Activated CD8-positive, alpha-beta T cell treated with anti-CD3 and anti-CD28 coated beads, Interleukin-2, amount 10 ng/mL, durations not matched to agents 7 days and 5 days (primary cell): ENCODE data around the gene MAD1L1. TPM values are rescaled to one million over a fixed set of nuclear protein-coding genes. Genes with fewer than 3 reads are reported as not detected.

Experiments used
- ATAC-seq: fragments of 150-1000 bp; cut with Tn5 transposase; one replicate; pipeline ENCODE4 v1.10.0; 2021; ENCODE audit warnings: moderate library complexity
- CTCF ChIA-PET: fragments of 350-600 bp; sonication (Branson Sonifier 250); formaldehyde crosslinking; loops from one replicate; lab custom pipeline; 2021; ENCODE audit warnings: antibody characterized with exemption; lab: Charles Lee
- POLR2A ChIA-PET: fragments of 350-600 bp; sonication (Branson Sonifier 250); formaldehyde crosslinking; loops from one replicate; lab custom pipeline; 2021; ENCODE audit warnings: antibody characterized with exemption; lab: Charles Lee
- DNase-seq: peaks from one replicate; pipeline ENCODE4 v3.0.0-alpha.2; 2020
- H3K27ac Mint-ChIP-seq: one replicate; pipeline ENCODE4 v1.8.0; 2021; ENCODE audit warnings: mild to moderate bottlenecking, mixed read lengths
- H3K27me3 Mint-ChIP-seq: one replicate; pipeline ENCODE4 v1.8.0; 2021; ENCODE audit warnings: low read depth, mixed read lengths
- H3K36me3 Mint-ChIP-seq: one replicate; pipeline ENCODE4 v1.8.0; 2021; ENCODE audit warnings: low read depth, mixed read lengths
- H3K4me1 Mint-ChIP-seq: one replicate; pipeline ENCODE4 v1.8.0; 2021; ENCODE audit warnings: low read depth, mixed read lengths
- H3K4me3 Mint-ChIP-seq: one replicate; pipeline ENCODE4 v1.8.0; 2021; ENCODE audit warnings: mild to moderate bottlenecking, mixed read lengths
- H3K9me3 Mint-ChIP-seq: one replicate; pipeline ENCODE4 v1.8.0; 2022; ENCODE audit warnings: mixed read lengths; ENCODE audit not compliant: insufficient read depth
- total RNA-seq, 2 experiments: library from RNA; stranded (reverse); gene quantifications; one replicate each; pipeline ENCODE4 v1.2.3, GENCODE V29; 2021

MAD1L1 gene
- total RNA-seq, 2 experiments from 2014 or later = 79.8 to 82.7 TPM

DNA sequence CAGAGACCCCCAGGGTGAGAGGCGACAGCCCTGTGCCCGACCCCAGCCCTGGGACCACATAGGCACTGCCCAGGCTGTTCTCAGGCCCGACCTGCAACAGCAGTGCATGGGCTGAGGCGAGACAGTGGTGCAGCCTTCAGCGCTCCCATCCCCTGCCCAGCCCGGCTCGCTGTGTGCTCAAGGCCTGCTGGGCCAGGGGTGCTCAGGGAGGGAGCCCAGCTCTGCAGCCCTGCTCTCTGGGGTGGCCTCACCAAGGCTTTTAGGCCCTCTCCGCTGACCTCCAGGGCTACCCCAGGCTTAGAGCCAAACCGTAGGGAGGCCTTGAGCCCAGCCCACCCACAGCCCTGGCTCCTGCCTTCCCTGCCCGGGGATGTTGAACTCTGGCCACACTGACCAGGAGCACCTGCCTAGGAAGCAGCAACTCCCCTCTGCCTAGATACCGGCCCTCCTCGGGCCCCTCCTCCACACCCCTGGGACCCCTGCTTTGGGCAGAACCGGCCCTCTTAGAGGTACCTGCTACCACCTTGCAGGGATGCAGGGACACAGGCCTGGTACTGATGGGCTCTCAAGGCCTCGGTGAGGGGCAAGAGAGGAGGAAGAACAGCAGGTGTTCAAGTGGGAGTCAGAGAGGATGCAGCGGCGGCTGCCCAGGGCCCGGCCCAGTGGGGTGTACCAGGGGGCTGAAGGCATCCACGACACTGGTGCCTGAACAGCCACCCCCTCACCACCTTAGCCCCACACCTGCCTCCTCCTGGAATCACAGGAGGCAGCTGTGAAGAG, 331.1 kb downstream of the MAD1L1 start:
- H3K36me3 Mint-ChIP-seq = peaks cover 7% of the 10 kb centered on the region
- H3K4me3 Mint-ChIP-seq = no peak overlapping the region
- no peak overlapping the region for H3K27ac Mint-ChIP-seq
- ChIA-PET CTCF (no interaction called here), POLR2A (no interaction called here)
- no peaks in the 10 kb centered on the region for H3K9me3 Mint-ChIP-seq
- peaks cover 2% of the 10 kb centered on the region for H3K4me1 Mint-ChIP-seq
- ATAC-seq (no peak), DNase-seq (no peak)
- H3K27me3 Mint-ChIP-seq = no peaks in the 10 kb centered on the region

DNA sequence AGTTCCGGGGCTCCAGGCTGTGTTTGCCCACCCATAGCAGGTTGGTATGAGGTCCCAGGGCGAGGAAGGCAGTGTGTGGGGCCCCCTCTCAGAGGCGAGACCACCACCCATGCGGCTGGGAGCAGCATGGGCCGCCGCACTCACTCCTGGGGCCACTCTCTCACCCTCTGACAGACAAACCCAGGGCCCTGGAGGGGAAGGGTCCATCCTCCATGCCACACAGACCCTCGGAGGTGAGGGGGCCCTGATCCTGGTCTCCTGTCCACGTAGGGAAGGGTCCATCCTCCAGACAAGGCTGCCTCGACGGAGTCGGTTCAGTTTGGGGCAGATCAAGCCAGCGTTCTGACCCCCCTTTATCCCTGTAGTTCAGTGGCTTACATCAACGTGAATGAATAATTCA, 331.9 kb downstream of the MAD1L1 start:
- peaks cover 7% of the 10 kb centered on the region for H3K36me3 Mint-ChIP-seq
- no peaks in the 10 kb centered on the region for H3K27me3 Mint-ChIP-seq
- CTCF ChIA-PET = no interaction called here
- POLR2A ChIA-PET = no interaction called here
- peaks cover 2% of the 10 kb centered on the region for H3K4me1 Mint-ChIP-seq
- DNase-seq = no peak
- no peak for ATAC-seq
- no peak overlapping the region for H3K4me3 Mint-ChIP-seq
- no peak overlapping the region for H3K27ac Mint-ChIP-seq
- H3K9me3 Mint-ChIP-seq = no peaks in the 10 kb centered on the region

DNA sequence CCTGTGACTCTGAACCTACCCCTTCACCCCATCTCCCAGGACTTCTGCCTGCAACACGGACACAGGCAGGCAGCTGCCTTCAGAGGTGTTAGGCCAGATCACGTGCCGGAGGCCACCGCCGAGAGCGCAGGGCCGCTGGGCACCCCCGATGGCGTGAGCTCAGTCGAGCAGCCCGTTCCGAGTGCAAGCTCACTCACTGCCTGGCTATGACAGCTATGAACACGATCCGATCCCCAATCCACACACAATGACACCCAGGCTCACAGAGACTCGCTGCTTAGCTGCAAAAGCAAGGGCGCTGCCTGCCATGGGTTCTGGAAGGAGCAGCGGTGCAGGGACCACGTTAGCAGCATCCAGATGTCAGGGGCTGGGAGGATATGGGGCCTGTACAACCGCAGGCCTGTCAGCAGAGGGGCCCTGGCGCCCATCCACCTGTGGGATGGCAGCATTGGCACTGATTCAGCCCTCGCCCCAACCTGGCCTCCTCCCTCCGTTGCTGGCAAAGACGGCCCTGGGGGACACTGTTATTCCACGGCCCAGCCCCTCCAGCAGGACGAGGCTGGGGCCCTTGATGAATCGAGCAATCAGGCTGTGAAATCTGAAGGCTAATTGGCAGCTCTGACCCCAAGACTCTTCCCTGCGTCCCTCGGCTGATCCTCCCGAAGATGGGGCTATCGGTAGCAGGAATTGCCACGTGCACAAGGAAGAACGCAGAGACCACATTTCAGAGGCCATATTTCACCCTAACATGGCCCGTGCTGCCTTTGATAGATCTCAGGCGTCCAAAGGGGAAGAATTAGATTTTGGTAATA, 332.6 kb downstream of the MAD1L1 start:
- Mint-ChIP-seq H3K4me3 (no peak overlapping the region), H3K27me3 (no peaks in the 10 kb centered on the region), H3K36me3 (peaks cover 7% of the 10 kb centered on the region), H3K27ac (no peak overlapping the region), H3K4me1 (peaks cover 2% of the 10 kb centered on the region), H3K9me3 (no peaks in the 10 kb centered on the region)
- POLR2A ChIA-PET = no interaction called here
- DNase-seq = no peak
- no peak for ATAC-seq
- CTCF ChIA-PET = no interaction called here

DNA sequence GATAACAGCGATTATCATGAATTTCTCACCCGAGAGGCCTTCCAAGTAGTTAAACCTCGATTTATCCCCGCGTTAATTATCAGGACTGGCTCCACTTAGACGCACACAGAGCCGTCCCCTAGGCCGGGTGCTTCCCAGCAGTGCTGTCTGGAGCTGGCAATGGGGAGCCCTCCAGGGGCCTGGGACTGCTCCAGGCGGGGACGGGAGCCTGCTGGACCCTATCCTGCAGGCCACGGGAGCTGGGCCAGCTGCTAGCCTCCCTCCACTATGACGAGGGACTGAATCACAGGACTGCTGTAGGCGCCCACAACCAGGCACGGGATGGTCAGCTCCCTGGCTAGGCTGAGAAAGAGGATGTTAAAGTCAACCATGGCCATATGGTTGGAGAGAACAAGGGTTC, 333.5 kb downstream of the MAD1L1 start:
- no peaks in the 10 kb centered on the region for H3K27me3 Mint-ChIP-seq
- peaks cover 7% of the 10 kb centered on the region for H3K36me3 Mint-ChIP-seq
- H3K27ac Mint-ChIP-seq = no peak overlapping the region
- ChIA-PET CTCF (no interaction called here), POLR2A (no interaction called here)
- no peak for ATAC-seq
- H3K4me1 Mint-ChIP-seq = peaks cover 2% of the 10 kb centered on the region
- no peak for DNase-seq
- H3K9me3 Mint-ChIP-seq = no peaks in the 10 kb centered on the region
- no peak overlapping the region for H3K4me3 Mint-ChIP-seq

DNA sequence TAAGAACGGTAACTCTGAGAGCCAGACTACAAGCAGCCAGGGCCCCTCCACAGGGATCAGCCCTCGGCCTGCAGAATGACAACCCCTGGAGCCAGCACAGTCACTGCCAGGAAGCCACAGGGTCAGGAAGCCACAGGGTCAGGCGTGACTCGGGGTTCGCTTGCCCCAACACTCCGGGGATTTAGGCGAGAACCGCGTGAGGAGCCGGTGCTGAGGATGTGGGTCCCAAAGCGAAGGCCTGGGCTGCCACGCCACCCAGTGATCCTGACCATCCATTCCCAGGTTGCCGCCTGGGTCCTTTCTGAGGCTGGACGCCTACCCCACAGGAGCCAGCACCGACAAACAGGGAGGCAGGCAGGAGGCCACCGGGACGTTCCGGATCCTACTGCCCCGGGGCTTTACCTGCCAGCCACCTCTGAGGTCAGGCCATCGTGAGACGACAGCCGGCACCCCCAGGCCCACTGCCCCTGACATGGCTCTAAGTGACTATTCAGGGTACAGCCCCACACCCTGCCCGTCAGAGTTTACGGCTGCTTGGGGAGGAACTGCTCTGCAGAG, 334.0 kb downstream of the MAD1L1 start:
- DNase-seq (no peak), ATAC-seq (no peak)
- no peak overlapping the region for H3K27ac Mint-ChIP-seq
- CTCF ChIA-PET = no interaction called here
- no peak overlapping the region for H3K4me3 Mint-ChIP-seq
- H3K9me3 Mint-ChIP-seq = no peaks in the 10 kb centered on the region
- POLR2A ChIA-PET = no interaction called here
- peaks cover 2% of the 10 kb centered on the region for H3K4me1 Mint-ChIP-seq
- no peaks in the 10 kb centered on the region for H3K27me3 Mint-ChIP-seq
- peaks cover 7% of the 10 kb centered on the region for H3K36me3 Mint-ChIP-seq

DNA sequence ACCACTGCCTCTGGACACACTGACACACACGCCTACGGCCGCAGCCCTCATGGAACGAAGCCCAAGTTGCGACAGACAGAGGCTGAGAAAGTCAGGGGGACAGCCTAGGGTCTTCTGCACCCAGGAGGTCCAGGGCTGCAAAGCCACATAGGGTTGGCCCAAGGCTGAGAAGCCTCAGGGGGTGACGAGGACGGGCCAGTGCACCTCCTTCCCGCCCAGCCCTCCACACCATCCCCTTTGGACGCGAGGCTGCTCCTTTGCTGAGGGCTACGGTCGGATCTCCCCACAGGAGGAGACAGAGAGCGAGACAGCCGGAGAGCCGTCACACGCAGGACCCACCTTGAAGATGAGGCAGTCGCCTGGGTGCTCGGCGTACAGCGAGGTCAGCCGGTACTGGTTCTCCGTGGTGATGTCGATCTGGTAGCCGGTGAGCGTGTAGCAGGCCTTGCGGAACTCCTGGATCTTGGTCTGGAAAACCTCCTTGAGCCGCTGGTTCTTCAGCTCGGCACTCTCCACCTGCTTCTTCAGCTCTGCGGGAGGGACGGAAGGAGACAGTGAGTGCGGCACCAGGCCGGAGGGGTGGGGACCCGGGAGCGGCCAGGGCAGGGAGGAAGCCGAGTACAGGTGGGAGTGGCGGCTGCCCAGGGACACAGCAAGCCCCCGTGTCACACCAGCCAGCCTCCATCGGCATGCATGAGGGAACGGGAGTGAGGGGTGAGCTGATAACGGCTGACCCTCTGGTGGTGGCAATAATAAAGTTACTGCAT, 334.7 kb downstream of the MAD1L1 start:
- Mint-ChIP-seq H3K4me3 (no peak overlapping the region), H3K9me3 (no peaks in the 10 kb centered on the region), H3K27me3 (no peaks in the 10 kb centered on the region), H3K27ac (no peak overlapping the region), H3K36me3 (peaks cover 7% of the 10 kb centered on the region), H3K4me1 (peaks cover 2% of the 10 kb centered on the region)
- no peak for ATAC-seq
- DNase-seq = no peak
- ChIA-PET POLR2A (no interaction called here), CTCF (no interaction called here)

DNA sequence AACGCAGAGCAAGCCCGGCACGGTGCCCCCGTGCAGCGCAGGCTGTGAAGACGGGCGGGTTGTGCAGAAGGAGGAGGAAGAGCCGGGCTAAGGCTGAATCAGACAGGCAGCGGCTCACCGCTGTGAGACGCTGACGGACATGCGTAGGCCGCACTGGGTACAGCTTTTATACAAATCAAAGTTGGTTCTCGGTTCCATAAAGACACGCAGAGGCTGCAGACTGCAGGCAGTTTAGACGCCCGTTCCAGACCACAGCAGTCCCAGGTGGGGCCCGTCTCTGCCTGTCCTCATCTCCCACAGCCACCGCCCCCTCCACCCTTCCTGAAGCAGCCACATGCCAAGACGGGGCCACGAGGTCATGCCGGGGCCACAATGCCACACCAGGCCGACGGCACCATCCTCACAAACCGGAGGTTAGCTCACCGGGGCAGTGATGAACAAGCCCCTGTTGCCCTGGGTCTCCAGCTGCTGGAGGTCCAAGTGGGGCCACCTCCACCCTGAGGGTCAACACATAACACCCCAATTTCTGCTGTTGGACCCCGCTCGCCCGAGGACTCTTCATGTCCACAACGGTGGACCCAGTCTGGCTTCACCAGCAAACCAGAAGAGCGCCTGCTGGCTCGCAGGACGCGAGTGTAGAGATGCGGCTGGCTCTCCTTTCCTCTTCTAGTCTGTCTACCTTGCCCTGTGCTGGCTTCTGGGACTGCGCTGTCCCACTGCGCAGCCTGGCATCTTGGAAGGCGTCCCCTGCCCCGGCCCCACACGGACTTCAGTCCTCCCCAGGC, 335.5 kb downstream of the MAD1L1 start:
- CTCF ChIA-PET = no interaction called here
- POLR2A ChIA-PET = no interaction called here
- peaks cover 7% of the 10 kb centered on the region for H3K36me3 Mint-ChIP-seq
- H3K27ac Mint-ChIP-seq = no peak overlapping the region
- H3K9me3 Mint-ChIP-seq = no peaks in the 10 kb centered on the region
- ATAC-seq (peak; percentile 25), DNase-seq (no peak)
- no peak overlapping the region for H3K4me3 Mint-ChIP-seq
- peaks cover 2% of the 10 kb centered on the region for H3K4me1 Mint-ChIP-seq
- no peaks in the 10 kb centered on the region for H3K27me3 Mint-ChIP-seq

DNA sequence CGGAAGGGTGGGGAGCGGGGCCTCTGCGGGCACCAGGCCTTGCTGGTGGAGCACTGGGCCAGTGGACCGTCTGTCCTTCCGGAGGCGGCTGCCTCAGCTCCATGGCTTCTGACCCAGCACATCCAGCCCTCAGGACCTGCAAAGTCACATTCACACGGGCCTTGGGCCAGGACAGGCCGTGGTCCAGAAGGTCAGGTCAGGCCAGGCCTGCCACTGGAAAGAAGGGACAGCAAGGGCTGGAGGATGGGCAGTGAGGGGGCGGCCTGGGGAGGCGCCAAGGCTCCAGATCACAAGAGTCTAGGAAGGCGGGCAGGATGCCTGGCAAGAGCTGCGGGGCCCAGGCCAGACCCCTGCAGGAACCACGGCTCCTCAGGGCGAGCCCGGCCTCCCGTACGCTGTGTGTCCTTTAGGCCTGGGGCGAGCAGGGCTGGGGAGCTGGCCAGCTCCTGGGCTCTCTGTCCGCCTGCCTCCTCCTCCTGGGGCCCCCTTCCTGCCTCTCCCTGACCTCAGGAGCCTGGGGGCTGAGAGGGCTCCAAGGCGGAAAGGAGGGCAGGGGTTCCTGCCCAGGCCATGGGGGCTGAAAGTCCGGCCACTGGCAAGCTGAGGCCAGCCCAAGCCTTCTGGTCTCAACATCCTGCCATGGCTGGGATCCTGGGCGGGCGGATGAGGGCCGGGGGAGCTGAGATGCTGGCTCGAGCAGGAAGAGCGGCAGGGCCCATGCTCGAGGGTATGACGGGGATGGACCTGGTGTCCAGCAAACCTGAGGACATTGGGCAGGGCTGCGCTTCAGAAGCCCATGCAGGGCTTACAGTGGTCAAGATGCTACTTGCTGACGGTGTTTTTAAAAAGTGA, 336.9 kb downstream of the MAD1L1 start:
- DNase-seq (no peak), ATAC-seq (no peak)
- CTCF ChIA-PET = no interaction called here
- Mint-ChIP-seq H3K4me1 (peaks cover 2% of the 10 kb centered on the region), H3K9me3 (no peaks in the 10 kb centered on the region), H3K27ac (no peak overlapping the region), H3K36me3 (peaks cover 9% of the 10 kb centered on the region), H3K27me3 (no peaks in the 10 kb centered on the region), H3K4me3 (no peak overlapping the region)
- POLR2A ChIA-PET = no interaction called here

DNA sequence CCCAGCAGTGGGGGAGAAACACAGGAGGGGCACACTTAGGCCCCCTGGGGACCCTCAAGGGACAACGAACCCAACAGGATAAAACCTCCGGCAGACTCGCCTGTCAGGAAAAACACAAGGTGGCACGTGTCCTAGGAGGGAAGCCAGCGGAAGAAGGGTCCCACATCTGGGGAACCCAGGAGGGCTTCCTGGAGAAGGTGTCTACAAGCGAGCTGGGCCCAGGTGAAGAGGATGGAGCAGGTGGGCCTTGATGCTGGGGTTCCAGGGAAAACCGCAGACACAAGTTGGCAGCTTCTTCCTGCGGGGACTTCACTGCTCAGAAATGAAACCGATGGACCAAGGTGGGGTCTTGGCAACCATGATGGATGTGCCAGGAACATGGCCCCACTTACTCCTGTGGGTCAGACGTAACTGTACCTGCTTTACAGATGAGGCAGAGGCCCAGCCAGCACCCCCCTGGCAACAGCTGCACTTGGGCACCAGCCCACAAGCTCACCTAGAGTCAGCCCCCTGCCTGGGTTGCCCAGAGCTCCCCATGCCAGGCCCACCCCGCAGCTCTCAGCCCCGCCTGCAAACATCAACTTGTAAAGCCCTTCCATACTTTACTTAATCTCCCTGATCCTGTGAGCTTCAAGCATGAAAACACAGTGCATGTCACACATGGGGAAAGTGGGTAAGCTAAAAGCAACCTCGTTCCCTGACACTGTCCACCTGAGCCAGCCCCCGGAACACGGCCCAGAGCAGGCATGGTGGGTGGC, 337.7 kb downstream of the MAD1L1 start:
- no peak for DNase-seq
- CTCF ChIA-PET = no interaction called here
- H3K36me3 Mint-ChIP-seq = peaks cover 11% of the 10 kb centered on the region
- H3K27me3 Mint-ChIP-seq = no peaks in the 10 kb centered on the region
- no peak for ATAC-seq
- peaks cover 5% of the 10 kb centered on the region for H3K4me1 Mint-ChIP-seq
- H3K9me3 Mint-ChIP-seq = no peaks in the 10 kb centered on the region
- H3K27ac Mint-ChIP-seq = no peak overlapping the region
- H3K4me3 Mint-ChIP-seq = no peak overlapping the region
- POLR2A ChIA-PET = no interaction called here

DNA sequence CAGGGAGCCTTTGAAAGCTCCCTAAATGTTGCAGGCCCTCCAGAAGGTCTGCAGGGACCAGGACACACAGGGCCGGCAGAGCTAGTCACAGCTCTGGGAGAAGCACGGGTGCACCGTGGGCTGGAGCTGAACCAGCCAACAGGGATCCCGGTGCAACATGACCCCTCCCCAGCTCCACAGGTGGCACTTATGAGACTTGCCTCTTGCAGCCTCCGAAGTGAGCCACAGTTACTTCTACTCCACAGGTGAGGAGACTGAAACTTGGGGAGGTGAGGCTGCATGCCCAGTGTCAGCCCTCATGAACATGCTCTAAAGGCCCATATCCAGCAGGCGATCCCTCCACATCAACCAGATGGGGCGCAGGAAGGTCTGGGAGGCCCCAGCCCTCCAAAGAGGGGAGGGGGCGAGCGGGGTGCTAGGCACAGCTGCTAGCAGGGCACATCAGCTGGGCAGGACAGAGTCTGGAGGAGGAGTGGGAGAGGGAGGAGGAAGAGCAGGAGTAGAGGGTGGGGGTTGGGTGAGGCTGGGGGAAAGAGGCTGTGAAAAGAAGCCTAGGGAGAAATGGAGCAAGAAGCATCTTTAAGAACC, 338.3 kb downstream of the MAD1L1 start:
- Mint-ChIP-seq H3K9me3 (no peaks in the 10 kb centered on the region), H3K27ac (peak overlapping the region; percentile 15), H3K4me1 (peaks cover 11% of the 10 kb centered on the region), H3K36me3 (peaks cover 13% of the 10 kb centered on the region), H3K27me3 (no peaks in the 10 kb centered on the region), H3K4me3 (no peak overlapping the region)
- ChIA-PET POLR2A (no interaction called here), CTCF (no interaction called here)
- ATAC-seq (no peak), DNase-seq (no peak)
